Prostate gland (tissue), 2 donors: Measurements from ENCODE around the gene OR51V1. TPM values are rescaled to one million over a fixed set of nuclear protein-coding genes. Genes with fewer than 3 reads are reported as not detected.

Source experiments
- DNase-seq: peaks from one replicate; pipeline ENCODE4 v3.0.0-alpha.2; 2019; ENCODE audit warnings: low spot score
- H3K27ac ChIP-seq, 2 donors: fragments of 200-600 bp; sonication (generic); 2 replicates each; pipeline ENCODE4 v1.5.1; 2017 to 2019
- H3K27me3 ChIP-seq: fragments of 200-600 bp; sonication (generic); replicated peaks from 2 replicates; pipeline ENCODE4 v1.5.1; 2019; ENCODE audit not compliant: insufficient read depth
- H3K36me3 ChIP-seq, 2 donors: fragments of 200-600 bp; sonication (generic); 1 replicate in 1 of 2; 2 replicates in 1 of 2; pipeline versions ENCODE4 v1.5.1 to v1.8.1; 2017 to 2019
- H3K4me1 ChIP-seq: fragments of 200-600 bp; sonication (generic); replicated peaks from 2 replicates; pipeline ENCODE4 v1.5.1; 2019
- H3K4me3 ChIP-seq, 2 donors: fragments of 200-600 bp; sonication (generic); 2 replicates each; pipeline ENCODE4 v1.5.1; 2017 to 2019
- H3K9me3 ChIP-seq: fragments of 200-600 bp; sonication (generic); 2 replicates; pipeline ENCODE4 v1.5.1; 2017
- CTCF ChIP-seq, 4 experiments: fragments of 200-600 bp in 2 of 4; fragments of 450-650 bp in 2 of 4; sonication (generic) in 2 of 4; IDR thresholded peaks; 1 replicate in 3 of 4; 2 replicates in 1 of 4; pipeline ENCODE4 v1.5.1; 2016 to 2019; ENCODE audit warnings: antibody characterized with exemption in 4 of 4, mild to moderate bottlenecking in 2 of 4, moderate library complexity in 2 of 4
- POLR2A ChIP-seq: fragments of 450-650 bp; IDR thresholded peaks from one replicate; pipeline ENCODE4 v1.6.1; 2016; ENCODE audit warnings: antibody characterized with exemption, mild to moderate bottlenecking
- POLR2AphosphoS5 ChIP-seq: sonication (generic); formaldehyde crosslinking; IDR thresholded peaks from one replicate; pipeline ENCODE4 v1.6.1; 2017; ENCODE audit warnings: antibody characterized with exemption
- WGBS: methylation state at CpG from one replicate; pipeline ENCODE4 v1.1.5; 2018; 5-methylcytosine and 5-hydroxymethylcytosine counted together
- intact Hi-C: fragments of 100-400 bp; cut with DNase I; formaldehyde crosslinking; loops from one replicate; pipeline ENCODE4 v1.14.2; 2022
- total RNA-seq, 2 donors: library from RNA; depleted of rRNA; stranded (reverse); fragments of >200 nt; gene quantifications; one replicate each; pipeline ENCODE4 v1.1.0, GENCODE V29; 2016

The OR51V1 gene
- total RNA-seq, 2 donors from 2014 or later: not detected

- intact Hi-C loops: no loop called here
- no peaks in the 10 kb centered on the region for H3K4me1 ChIP-seq
- no peak overlapping the region for H3K4me3 ChIP-seq
- DNase-seq: no peak
- H3K27me3 ChIP-seq: no peaks in the 10 kb centered on the region
- 84% methylated on average over 1 of the region's 1 CpG for WGBS
- no peaks in the 10 kb centered on the region for H3K36me3 ChIP-seq
- H3K9me3 ChIP-seq: no peaks in the 10 kb centered on the region
- no peak overlapping the region for H3K27ac ChIP-seq
- TF ChIP-seq POLR2A: no peak
- no peak for TF ChIP-seq CTCF (IDR thresholded peaks at IDR 0.05)
- TF ChIP-seq POLR2AphosphoS5: no peak
These were observed 23.2 kb upstream of the OR51V1 start for GRCh38 chr11:5223686-5224085.

GRCh38 chr11:5223146-5223545 is 22.7 kb upstream of the OR51V1 start:
- no peak for DNase-seq
- Histone ChIP-seq H3K9me3 (no peaks in the 10 kb centered on the region), H3K27me3 (no peaks in the 10 kb centered on the region), H3K27ac (no peak overlapping the region), H3K4me3 (no peak overlapping the region), H3K4me1 (no peaks in the 10 kb centered on the region), H3K36me3 (no peaks in the 10 kb centered on the region)
- intact Hi-C loops: no loop called here
- 92% methylated on average over 6 of the region's 6 CpGs for WGBS
- no peak for TF ChIP-seq POLR2AphosphoS5
- no peak for TF ChIP-seq CTCF (IDR thresholded peaks at IDR 0.05)
- TF ChIP-seq POLR2A: no peak

- H3K27ac ChIP-seq: no peak overlapping the region
- TF ChIP-seq CTCF (IDR thresholded peaks at IDR 0.05): no peak
- TF ChIP-seq POLR2A: no peak
- no peak for TF ChIP-seq POLR2AphosphoS5
- H3K9me3 ChIP-seq: no peaks in the 10 kb centered on the region
- 54% methylated on average over 7 of the region's 7 CpGs for WGBS
- H3K4me1 ChIP-seq: no peaks in the 10 kb centered on the region
- no peaks in the 10 kb centered on the region for H3K36me3 ChIP-seq
- no peaks in the 10 kb centered on the region for H3K27me3 ChIP-seq
- H3K4me3 ChIP-seq: no peak overlapping the region
- intact Hi-C loops: no loop called here
- no peak for DNase-seq
These were observed 9.9 kb upstream of the OR51V1 start for GRCh38 chr11:5210376-5210885.

- Histone ChIP-seq H3K36me3 (no peaks in the 10 kb centered on the region), H3K4me3 (no peak overlapping the region), H3K27me3 (no peaks in the 10 kb centered on the region), H3K27ac (no peak overlapping the region), H3K9me3 (no peaks in the 10 kb centered on the region), H3K4me1 (no peaks in the 10 kb centered on the region)
- intact Hi-C loops: no loop called here
- TF ChIP-seq POLR2AphosphoS5 (no peak), CTCF (IDR thresholded peaks at IDR 0.05) (peak in 3 of 4 experiments; percentile 32 to 40 (median 33)), POLR2A (no peak)
- no peak for DNase-seq
- 14% methylated on average over 1 of the region's 1 CpG for WGBS
These were observed 4.3 kb upstream of the OR51V1 start for GRCh38 chr11:5204787-5205186.

- 87% methylated on average over 2 of the region's 2 CpGs for WGBS
- no peaks in the 10 kb centered on the region for H3K27me3 ChIP-seq
- TF ChIP-seq POLR2AphosphoS5 (no peak), POLR2A (no peak), CTCF (IDR thresholded peaks at IDR 0.05) (no peak)
- H3K4me1 ChIP-seq: no peaks in the 10 kb centered on the region
- intact Hi-C loops: no loop called here
- H3K36me3 ChIP-seq: no peaks in the 10 kb centered on the region
- H3K4me3 ChIP-seq: no peak overlapping the region
- H3K27ac ChIP-seq: no peak overlapping the region
- H3K9me3 ChIP-seq: no peaks in the 10 kb centered on the region
- DNase-seq: no peak
These were observed 2.9 kb upstream of the OR51V1 start for GRCh38 chr11:5203366-5203765.
